Anterior cingulate cortex (tissue), 58 donors: ENCODE results near the gene CDK13.
A peak's percentile ranks its signal among the peaks of the same experiment; 100 is the strongest.
"Not testable (repeated sequence)": the region's sequence is repeated elsewhere in the genome, so short reads cannot be mapped to it uniquely, and the experiment has no call there.

Experiments
- DNase-seq, 58 donors: peaks; one replicate each; lab custom pipeline; 2025; lab: John Stamatoyannopoulos, UW

CDK13 gene

DNA sequence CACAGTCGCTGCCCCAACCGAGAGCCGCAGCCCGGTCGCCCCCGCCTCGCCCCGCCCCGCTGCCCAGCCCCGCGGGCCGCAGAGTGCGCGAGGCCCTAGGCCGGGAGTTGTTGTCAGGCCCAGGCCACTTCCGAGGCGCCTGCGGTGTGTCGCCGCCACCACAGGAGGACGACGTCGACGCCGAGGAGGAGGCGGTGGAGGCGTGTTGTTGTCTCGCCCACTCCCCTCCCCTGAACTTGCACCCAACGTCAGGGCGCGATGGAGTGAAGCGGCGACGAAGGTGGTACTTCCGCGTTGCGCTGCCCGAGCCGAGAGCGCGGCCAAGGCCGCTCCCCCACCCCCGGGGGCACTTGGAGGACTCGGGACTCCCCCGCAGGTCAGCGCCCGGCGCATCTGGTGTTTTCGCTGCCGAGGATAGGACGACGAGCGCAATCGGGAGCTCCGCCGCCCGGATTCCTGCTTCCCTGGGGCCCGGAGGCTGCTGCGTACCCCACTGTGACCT, at the start of gene CDK13:
CDK13 (plus strand) TSS at position 286 of the 502 bp plus-strand sequence. CDS start 386 bp downstream, outside the sequence.
- DNase-seq, result peak in 50 of 58 donors; percentile 39 to 92 (median 79)

DNA sequence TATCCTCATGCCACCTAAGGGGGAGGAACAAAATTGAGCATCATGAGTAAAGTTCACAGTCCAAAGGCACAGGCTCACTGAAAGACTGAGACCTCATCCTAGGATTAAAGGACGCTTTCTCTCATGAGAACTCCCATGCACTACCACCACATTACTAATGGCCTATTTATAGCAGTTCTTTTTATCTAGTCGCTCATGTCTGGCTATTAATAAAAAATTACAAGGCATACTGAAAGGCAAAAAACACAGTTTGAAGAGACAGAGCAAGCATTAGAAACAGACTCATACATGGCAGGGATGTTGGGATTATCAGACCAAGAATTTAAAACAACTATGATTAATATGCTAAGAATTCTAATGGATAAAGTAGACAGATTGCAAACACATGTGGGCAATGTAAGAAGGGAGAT, 46.0 kb upstream of the CDK13 start:
- no peak for DNase-seq

DNA sequence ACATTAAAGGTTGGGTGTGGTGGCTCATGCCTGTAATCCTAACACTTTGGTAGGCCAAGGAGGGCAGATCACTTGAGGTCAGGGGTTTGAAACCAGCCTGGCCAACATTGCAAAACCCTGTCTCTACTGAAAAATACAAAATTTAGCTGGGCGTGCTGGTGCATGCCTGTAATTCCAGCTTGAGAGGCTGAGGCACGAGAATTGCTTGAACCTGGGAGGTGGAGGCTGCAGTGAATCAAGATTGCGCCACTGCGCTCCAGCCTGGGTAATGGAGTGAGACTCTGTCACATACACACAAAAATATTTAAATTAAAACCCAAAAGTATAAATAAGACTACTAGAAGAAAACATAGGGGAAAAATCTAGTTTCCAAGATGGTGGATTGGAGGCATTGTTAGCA, 41.9 kb upstream of the CDK13 start:
- no peak for DNase-seq

DNA sequence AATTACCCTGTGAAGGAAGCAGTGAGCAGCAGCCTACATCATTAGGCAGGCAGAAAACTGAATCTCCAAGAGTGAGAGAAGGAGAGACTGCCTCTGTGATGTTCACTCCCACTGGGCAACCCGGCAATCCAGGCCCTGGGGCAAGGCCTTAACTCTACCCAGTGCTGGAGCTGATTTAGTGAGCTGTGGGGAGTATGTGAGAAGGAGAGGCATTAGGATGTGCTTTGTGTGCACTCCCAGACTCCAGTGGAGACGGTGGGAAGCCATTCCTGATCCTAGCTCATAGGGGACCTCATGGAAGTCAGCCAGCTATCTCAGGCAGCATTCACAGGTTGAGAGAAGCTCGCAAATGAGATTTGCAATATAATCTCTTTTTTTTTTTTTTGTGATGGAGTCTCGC, 41.1 kb upstream of the CDK13 start:
- no peak for DNase-seq

DNA sequence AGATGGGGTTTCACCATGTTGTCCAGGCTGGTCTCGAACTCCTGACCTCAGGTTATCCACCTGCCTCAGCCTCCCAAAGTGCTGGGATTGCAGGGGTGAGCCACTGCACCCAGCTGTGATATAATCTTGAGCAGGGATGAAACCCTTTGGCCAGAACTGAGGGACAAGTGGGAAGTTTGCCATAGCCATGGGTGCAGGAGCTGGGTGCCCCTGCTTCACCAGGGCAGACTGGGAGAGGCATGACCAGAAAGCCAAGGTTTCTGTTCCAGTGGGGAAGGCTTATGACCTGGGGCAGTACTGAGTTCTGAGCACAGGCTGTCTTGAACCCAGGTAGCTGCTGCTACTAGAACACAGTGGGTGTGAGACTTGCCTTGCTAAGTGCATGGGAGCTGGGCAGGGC, 40.5 kb upstream of the CDK13 start:
- DNase-seq, result no peak

DNA sequence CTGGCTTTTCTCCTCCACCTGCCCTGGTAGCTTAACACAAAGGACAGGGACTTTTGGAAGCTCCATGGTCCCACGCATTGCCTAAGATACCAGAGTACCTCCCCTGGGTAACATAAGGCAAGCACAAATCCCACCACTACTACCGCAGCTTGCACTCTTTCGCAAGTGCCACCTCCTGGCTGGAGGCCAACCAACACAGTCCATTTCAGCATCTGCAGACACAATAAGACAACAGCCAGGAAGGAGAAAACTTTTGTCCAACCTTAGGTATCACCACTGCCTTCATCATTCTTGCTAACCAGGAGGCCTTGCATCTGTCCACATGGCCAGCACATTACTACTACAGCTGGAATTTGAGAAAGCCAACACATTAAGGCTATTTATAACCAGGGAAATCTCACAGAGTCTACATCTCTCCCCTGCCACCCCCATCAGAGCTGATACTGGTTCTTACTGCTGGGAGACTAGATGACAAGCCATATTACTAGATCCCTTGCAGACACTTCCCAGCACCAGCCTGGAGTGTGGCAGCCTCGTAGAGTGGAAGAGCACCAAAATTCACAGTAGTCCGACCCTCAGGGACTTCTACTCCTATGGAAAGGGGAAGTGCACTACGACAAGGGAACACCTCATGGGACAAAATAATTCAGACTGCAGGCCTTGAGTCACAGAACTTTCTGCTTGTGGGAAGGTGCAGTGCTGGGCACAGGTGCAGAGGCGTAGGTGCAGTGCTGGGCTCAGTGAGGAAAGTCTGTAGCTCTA, 39.8 kb upstream of the CDK13 start:
- DNase-seq, result no peak

DNA sequence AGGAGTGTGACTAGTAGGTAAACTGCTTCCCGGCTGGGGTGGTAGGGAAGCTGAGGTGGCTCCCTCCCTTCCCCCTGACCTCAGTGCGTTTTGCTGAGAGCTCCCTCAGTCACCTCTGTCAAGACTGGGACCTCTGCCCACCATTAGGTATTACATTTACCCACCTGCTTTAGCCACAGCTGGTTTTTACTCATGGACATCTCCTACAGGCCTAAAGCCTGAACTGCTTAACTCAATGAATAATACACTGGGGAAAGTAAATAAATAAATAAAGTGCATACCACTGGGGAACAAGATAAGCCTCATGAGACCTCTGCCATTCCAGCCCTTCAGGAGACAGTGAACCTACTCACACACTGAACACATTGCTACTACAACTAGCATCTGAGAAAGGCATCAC, 38.9 kb upstream of the CDK13 start:
- DNase-seq, result no peak

DNA sequence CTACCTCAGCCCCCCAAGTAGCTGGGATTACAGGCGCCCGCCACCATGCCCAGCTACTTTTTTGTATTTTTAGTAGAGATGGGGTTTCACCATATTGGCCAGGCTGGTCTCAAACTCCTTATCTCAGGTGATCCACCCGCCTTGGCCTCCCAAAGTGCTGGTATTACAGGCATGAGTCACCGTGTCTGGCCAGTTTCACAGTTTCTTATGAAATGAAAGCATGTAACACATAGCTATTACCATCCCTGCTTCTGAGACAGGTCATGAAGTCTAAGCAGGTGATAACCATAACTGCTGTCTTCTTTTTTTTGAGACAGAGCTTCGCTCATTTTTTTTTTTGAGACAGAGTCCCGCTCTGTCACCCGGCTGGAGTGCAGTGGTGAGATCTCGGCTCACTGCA, 34.2 kb upstream of the CDK13 start:
- DNase-seq, result not testable (repeated sequence)

DNA sequence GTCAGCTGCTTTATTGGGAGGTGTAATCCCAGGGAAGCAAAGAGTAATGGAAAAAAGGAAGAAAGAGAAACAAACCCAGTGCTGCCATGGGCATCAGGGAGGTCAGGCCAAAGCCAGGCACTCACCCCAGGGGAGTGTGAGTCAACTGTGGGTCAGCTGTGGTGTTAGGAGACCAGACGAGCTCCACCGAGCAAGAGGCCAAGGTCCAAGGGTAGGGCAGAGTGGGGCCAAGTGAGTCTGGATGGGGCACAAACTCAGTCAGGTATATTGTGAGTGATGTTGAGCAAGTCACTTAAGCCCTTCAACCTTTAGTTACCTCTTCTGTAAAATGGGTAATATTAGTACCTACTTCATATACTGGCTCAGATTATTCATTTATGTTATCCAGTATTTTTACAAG, 30.4 kb upstream of the CDK13 start:
- no peak for DNase-seq

DNA sequence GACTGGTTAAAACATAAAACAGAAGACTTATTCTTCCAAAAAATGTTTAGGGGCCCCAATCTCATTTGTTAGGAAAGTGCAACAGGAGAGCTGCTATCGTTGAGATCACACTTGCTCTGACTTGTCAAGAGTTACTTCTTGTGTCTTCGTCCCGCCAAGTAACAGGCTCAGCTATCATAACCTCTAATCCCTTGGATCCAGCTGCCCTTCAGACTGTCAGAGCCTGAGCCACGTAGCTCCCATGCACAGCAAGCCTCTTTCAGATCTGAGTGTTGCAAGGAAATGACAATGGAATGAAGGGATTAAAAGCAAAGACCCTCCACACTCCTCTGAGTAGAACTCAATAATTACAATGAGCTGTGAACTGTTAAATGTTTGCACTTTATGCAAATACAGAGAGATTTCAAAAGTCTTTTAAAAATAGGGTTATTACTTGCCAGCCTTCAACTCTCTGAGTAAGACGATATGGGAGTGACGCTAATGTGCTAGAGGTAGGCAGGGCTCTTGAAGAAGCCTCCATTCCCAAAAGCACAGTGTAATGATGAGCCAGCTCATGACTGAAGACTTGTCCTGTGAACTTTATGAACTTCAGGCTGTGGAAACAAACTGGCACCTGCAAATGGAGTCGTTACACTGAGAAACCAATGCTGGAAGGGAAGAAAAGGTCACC, 28.4 kb upstream of the CDK13 start:
- DNase-seq, result no peak

DNA sequence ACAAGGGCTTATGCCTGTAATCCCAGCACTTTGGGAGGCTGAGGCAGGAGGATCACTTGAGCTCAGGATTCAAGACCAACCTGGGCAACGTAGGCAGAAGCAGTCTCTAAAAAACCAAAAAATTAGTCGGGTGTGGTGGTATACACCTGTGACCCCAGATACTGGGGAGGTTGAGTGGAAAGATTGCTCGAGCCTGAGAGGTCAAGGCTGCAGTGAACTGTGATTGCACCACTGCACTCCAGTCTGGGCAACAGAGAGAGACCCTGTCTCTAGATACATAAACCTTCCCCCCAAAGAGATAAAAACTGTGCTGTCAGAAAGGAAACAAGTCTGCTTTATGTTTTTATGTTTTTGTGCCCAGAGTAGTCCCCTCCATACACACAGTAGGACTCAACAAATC, 27.5 kb upstream of the CDK13 start:
- DNase-seq, result no peak

DNA sequence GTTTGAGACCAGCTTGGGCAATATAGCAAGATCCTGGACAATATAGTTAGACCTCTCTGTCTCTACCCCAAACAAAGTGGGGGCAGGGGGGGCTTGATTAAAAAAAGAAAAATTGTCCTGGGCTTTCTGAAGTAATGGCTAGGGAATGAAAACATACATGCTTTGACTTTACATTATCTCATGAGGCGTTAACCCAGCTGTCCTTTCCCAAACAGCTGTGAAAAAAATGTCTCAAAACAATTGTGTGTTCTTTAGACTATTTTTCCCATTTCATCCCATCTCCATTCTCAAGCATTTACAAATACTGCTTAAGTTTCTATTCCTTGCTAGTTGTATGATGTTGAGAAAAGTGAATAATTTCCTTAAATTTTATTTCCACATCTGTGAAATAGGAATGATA, 27.0 kb upstream of the CDK13 start:
- DNase-seq, result no peak

DNA sequence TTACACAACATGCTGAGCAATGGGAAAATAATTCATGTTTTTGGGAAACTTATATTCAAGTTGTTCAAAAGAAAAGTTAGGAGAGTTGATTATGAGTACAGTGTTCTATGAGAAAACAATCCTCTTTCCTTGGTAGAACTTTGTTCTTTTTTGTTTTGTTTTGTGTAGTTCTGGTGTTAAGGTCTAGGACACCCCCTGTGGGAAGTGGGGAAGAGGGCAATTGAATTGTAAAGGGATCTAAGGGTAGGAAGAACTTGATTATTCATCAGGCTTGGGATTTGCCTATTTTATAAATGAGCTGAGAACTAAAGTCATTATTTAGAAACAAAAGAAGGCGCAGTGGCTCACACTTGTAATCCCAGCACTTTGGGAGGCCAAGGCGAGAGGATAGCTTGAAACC, 25.9 kb upstream of the CDK13 start:
- no peak for DNase-seq

DNA sequence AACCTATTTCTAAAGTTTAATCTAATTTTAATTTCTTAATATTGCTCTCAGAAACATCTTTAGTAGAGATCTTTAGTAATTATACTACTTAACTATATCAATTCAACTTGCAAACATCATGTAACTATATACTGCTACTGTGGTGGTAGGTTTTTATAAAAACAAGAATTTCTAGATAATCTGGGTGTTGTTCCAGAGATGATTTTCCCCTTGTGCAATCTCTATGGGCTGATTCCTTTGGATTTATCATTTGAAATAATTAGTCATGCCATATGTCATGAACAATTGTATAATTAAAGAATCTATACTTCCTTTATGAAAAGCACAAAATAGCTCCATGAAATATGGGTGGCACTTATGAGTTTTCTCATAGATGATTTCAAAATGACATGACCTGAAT, 23.9 kb upstream of the CDK13 start:
- no peak for DNase-seq

DNA sequence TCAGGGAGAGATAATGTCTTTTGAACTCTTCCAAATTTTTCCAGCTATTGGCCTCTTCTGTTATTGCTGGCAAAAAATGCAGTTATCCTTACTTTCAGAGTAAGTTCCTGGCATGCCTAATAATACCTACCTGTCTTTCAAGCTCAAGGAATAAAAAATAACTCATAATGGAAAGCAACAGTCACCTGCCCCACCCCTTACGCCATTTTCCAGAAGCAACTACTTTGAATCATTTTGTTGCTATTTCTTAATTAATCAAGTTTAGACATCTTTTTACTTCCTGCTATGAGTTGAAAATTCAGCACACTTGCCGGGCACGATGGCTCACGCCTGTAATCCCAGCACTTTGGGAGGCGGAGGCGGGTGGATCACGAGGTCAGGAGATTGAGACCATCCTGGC, 23.0 kb upstream of the CDK13 start:
- no peak for DNase-seq

DNA sequence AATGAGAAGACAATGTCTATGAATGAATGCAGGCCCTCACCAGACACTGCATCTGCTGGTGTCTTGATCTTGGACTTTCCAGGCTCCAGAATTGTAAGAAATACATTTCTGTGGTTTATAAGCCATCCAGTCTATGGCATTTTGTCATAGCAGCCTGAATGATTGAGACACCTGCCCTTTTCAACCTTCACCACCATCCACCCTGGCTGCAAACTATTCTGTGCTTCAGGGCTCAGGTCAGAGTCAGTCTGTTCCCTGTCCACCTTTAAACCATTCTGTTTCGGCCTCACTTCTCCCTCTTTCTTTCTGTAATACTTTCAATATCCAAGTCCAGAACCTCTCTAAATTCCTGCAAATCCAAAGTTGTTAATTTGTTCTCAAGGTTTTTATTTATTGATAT, 15.9 kb upstream of the CDK13 start:
- no peak for DNase-seq

DNA sequence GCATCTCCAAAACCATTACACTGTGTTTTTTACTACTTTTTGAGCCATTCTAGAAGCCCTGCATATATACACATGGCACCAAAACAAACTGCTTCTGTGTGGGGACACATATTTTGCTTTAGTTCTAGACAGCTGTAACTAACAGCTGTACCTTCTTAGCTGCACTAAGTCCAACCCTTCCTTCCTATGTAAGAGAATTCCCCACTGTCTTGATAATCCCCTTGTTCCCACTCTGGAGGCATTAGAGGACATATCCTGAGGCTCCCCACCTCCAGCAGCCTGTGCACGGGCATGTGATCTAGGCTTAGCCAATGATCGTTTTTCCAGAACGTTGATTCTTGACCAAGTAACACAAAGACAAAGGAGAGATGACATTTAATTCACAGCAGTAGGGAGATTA, 13.3 kb upstream of the CDK13 start:
- no peak for DNase-seq

DNA sequence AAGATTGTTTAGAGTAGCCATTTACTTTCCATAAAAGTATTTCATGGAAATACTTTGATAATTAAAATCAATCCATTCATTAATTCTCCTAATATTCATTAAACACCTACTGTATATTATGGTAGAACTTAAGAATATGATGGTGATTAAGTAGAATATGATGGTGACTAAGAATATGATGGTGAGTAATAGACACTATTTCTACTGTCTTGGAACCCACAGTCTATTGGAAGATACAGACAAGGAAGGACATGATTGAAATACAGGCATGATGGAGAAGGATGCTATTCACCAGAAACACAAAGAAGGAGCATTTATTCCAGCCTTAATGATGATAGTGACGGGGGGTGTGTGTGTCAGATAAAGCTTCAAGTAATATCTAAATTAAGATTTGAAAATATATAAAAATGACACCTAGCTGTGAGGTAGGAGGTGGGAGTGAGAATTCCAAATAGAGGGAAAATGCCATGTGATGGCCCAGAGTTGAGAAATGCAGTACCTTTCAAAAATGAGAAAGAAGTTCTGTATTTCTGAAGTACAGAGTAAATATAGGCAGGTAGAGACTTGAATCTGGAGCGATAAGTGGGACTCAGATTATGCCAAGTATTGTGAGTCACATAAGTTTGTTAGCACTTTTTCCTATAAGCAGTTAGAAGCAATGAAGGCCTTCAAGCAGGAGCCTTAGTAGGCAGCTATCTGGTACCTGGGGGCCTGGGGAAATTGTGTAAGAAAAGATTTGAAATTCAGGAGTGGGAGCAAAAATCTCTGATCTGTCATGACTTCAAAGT, 12.5 kb upstream of the CDK13 start:
- no peak for DNase-seq

DNA sequence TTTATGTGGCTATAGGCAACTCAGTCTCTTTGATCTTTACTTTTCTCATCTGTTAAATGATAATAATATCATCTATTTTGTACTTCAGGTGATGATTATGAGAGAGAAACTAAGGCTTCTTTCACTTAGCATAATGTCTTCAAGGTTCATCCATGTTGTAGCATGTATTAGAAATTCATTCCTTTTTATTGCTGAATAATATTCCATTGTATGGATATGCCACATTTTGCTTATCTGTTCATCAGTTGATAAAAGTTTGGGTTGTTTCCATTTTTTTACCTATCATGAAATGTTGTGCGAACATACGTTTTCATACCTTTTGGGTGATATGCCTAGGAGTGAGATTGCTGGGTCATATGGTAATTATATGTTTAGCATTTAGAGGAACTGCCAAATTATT, 7.2 kb upstream of the CDK13 start:
- no peak for DNase-seq

DNA sequence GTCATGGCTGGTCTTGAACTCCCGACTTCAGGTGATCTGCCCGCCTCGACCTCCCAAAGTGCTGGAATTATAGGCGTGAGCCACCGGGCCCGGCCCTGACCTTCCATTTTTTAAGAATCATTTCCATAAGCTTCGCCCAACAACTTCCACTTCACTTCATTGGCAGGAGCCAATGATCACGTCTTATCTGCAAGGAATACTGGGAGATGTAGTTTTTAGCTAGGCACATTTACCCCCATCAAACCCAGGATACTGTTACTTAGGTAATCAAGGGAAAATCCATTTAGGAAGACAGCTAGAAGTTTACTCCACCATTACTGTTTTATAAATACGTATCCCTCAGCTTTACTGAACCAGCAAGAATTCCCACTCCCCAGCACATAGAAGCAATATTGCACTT, 3.4 kb upstream of the CDK13 start:
- DNase-seq, result no peak

DNA sequence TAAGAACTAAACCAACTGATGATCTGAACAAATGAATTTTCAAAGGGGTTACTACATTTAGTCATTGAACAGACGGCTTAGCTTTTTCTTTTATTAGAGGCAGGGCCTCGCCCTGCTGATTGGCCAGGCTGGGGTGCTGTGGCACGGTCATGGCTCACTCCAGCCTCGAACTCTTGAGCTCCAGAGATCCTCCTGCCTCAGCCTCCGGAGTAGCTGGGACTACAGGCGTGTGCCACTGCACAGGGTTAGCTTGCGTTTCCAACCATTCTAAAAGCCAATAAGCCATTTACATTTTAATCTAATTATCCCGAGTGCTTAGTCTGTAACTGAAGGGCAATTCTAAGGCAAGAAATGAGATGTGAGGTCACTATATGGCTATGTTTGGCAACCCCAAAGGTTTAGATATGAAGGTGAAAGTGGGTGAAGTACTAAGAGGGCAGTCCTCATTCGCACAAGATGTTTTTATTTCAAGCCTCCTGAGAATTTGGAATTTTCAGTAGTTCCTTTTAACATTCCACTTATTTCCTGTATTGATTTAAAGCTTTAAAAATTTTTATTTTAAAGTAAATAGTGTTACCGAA, 1.6 kb upstream of the CDK13 start:
- peak in 1 of 58 donors; percentile 2 for DNase-seq
